HG02884 (cell line): ENCODE data around the gene SPOCD1.
"Not testable (repeated sequence)": the region's sequence is repeated elsewhere in the genome, so short reads cannot be mapped to it uniquely, and the experiment has no call there.

ENCODE experiments used
- ATAC-seq: cut with Tn5 transposase; IDR thresholded peaks from one replicate; pipeline ENCODE4 v1.9.1; 2021; ENCODE audit warnings: mild to moderate bottlenecking, moderate library complexity; ENCODE audit not compliant: unreplicated experiment

Gene SPOCD1

DNA sequence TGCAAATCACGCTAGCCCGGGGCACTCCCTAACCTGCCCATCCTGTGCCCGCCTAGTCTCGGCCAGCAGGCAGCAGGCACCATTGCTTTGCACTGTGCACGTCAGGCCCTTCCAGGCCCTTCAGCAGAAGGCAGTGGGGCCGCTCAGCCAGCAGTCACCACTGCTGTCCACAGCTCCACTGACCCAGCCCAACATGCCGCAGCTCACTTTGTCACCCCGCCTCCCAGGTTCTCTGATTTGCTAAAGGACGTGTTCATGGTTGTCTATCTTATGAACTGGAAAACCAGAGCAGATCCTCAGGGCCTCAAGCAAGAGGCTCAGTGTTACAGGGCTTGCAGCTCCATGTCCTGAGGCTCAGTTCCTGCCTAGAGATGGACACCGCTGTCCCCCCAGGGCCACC lies 14.2 kb upstream of the SPOCD1 start:
- ATAC-seq = no peak

GRCh38 chr1:31828926-31829690 lies 13.3 kb upstream of the SPOCD1 start:
- ATAC-seq = no peak

DNA sequence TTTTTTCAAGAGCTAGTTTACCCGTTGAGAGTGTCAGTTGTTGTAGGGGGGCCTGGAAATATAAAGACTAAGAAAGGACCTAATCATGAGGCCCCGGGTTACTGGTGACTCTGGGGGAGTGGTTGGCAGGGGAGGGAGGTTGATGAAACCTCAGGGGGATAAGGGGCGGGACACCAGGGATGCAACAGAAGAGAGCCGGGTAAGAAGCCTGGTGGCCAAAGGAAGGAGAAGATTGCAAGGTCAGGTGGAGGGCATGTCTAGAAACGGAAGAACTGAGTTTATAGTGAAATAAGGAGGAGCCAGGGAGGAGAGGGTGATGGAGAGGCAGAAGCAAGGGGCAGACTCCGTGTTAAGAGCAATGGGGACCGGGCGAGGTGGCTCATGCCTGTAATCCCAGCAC lies 12.5 kb upstream of the SPOCD1 start:
- no peak for ATAC-seq

DNA sequence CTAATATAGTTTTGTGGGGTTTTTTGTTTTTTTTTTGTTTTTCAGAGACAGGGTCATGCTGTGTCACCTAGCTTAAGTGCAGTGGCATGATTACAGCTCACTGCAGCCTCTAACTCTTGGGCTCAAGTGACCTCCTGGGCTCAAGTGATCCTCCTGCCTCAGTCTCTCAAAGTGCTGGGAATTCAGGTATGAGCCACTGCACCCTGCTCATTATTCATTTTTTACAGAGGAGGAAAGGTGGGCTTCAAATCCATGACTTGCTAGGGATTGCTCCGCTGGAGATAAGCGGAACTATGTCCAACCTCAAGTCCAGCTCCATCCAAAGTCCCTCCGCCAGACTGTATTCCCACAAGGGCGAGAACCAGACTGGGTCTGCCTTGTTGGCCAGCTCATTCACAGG lies 8.0 kb upstream of the SPOCD1 start:
- ATAC-seq = no peak

GRCh38 chr1:31822766-31823165 lies 6.9 kb upstream of the SPOCD1 start:
- ATAC-seq = no peak

GRCh38 chr1:31820196-31820595 lies 4.4 kb upstream of the SPOCD1 start:
- not testable (repeated sequence) for ATAC-seq

GRCh38 chr1:31818206-31818605 lies 2.4 kb upstream of the SPOCD1 start:
- no peak for ATAC-seq

DNA sequence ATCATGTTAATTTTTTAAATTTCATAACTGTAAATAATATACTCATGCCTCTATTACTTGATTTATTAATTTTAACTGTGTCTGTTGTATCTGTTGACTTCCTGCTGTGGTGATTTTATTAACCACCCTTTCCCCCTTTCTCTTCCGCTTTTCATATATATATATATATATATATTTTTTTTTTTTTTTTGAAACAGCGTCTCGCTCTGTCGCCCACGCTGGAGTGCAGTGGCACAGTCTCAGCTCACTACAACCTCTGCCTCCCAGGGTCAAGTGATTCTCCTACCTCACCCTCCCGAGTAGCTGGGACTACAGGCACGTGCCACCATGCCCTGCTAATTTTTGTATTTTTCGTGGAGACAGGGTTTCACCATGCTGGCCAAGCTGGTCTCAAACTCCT lies 1.1 kb upstream of the SPOCD1 start:
- not testable (repeated sequence) for ATAC-seq

- ATAC-seq = not testable (repeated sequence)
Observed at GRCh38 chr1:31816501-31816900, 679 bp upstream of the SPOCD1 start.

GRCh38 chr1:31815307-31815645 lies 546 bp downstream of the SPOCD1 start:
- no peak for ATAC-seq

DNA sequence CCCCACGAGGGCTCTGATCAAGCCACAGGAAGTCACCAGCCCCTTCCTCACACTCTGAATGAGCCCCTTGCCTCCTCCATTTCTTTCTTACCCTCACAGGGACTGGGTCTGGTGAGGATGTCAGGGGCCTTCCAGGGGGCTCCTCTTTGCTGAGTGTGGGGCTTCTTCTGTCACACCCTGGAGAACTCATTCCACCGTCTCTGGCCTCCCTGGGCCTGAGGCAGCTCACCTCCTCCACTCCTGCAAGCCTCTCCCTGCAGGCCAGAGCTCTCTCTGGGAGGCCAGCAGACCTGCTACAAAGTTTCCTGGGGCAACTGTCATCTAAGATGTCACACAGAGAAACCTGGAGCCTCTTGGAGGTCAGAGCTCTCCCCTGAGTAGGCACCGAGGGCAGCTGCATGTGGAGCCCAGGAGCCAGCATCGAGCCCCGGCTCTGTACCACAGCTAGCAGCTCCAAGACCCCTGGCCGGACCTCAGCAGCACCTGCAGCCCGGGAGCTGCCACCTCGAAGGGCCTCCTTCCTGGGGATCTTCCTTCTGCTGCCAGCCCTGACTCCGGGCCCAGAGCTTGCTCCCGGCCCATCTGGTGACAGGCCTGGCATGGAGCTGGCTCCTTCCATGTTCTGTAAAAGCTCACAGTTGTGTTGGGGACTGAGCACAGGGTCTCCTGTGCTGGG lies 1.1 kb downstream of the SPOCD1 start:
- ATAC-seq = no peak

DNA sequence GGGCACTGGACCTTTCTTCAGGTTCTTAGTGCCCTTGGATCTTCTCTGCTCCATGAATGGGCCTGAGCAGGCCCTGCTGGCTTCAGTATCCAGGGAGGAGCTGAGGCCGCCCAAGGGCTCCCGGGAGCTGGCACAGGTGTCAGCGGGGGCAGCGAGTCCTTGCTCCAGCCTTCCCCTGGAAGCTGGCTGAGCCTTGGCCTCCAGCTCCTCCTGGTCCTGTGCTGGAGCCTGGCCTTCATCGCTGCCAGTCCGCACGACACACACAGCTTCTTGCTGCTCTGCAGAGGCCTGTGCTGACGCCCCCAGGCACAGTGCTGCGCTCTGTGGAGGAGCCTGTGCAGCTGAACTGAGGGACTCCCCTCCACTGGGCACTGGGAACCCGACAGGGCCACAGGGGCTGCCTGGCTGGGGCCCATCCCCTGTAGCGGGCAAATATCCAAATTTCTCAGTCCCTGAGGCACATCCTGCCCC lies 1.7 kb downstream of the SPOCD1 start:
- ATAC-seq = no peak

DNA sequence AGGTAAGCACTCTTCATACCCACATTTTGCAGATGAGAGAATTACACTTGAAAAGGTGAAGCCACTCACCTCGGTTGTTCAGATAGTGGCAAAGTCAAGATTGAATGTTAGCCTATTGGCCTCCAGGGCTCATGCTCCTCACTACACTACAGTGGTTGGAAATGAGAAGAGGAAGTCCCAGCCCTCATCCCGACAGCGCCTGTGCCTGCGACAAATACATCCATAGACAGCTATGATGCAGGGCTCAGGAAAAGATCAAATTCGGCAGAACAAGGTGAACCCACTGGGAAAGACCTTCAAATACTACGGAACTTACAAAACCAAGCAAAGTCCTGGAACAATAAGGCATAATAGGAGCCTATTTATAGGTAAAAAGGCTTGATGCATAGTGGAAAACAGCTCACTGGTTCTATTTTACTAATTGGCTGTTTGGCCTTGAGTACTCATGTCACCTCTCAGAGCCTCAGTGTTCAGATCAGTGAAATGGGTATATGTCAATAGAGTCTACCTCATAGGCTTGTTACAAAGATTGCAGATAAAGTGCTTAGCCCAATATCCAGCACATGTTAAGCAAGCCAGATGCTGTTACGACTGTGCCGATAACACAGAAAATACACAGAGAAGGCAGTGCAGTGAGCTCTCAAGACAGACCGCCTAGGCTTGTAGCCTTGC lies 3.5 kb downstream of the SPOCD1 start:
- no peak for ATAC-seq

- no peak for ATAC-seq
Observed at GRCh38 chr1:31811605-31812004, 4.2 kb downstream of the SPOCD1 start.

GRCh38 chr1:31809698-31810097 lies 6.1 kb downstream of the SPOCD1 start:
- no peak for ATAC-seq

GRCh38 chr1:31807273-31808048 lies 8.4 kb downstream of the SPOCD1 start:
- ATAC-seq = no peak

GRCh38 chr1:31805318-31805717 lies 10.5 kb downstream of the SPOCD1 start:
- no peak for ATAC-seq

- ATAC-seq = no peak
Observed at GRCh38 chr1:31804098-31804497, 11.7 kb downstream of the SPOCD1 start.

DNA sequence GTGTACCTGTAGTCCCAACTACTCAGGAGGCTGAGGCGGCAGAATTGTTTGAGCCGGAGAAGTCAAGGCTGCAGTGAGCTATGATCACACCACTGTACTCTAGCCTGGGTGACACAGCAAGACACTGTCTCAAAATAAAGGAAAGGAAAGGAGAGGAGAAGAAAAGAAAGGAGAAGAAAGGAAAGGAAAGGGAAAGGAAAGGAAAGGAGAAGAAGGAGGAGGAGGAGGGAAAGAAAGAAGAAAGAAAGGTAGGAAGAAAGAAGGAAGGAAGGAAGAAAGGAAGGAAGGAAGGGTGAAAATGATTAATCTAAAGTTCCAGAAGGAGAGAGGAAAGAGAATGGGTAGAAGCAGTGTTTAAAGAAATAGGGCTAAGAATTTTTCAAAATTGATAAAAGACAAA lies 12.2 kb downstream of the SPOCD1 start:
- no peak for ATAC-seq

GRCh38 chr1:31802190-31803150 lies 13.4 kb downstream of the SPOCD1 start:
- no peak for ATAC-seq
